Small intestine (tissue), 7 donors: ENCODE results near the gene AFF3. TPM values are rescaled to one million over a fixed set of nuclear protein-coding genes. Genes with fewer than 3 reads are reported as not detected.

Experiments
- DNase-seq, 2 donors: peaks; one replicate each; pipeline versions ENCODE4 v3.0.0 to v3.0.0-alpha.2; 2013
- FAIRE-seq: peaks from 2 replicates; lab custom pipeline; 2012; peaks lifted over from hg19 to GRCh38; lab: Jason Lieb, UNC
- H3K27ac ChIP-seq, 3 donors: one replicate each; pipeline ENCODE4 v1.5.1; 2013; ENCODE audit warnings: low read length in 2 of 3, mild to moderate bottlenecking in 2 of 3, control low read depth in 1 of 3, inconsistent platforms in 1 of 3, low read depth in 1 of 3, moderate library complexity in 1 of 3
- H3K27me3 ChIP-seq, 3 donors: one replicate each; pipeline ENCODE4 v1.6.1; 2013; ENCODE audit warnings: low read length in 3 of 3, inconsistent platforms in 1 of 3; ENCODE audit not compliant: control insufficient read depth in 3 of 3, insufficient read depth in 3 of 3
- H3K36me3 ChIP-seq, 3 donors: one replicate each; pipeline ENCODE4 v1.6.1; 2013; ENCODE audit warnings: low read length in 3 of 3, inconsistent platforms in 1 of 3, low read depth in 1 of 3, mild to moderate bottlenecking in 1 of 3, moderate library complexity in 1 of 3; ENCODE audit not compliant: control insufficient read depth in 3 of 3, insufficient read depth in 2 of 3
- H3K4me1 ChIP-seq, 3 donors: one replicate each; pipeline ENCODE4 v1.6.1; 2013; ENCODE audit warnings: low read length in 2 of 3, inconsistent platforms in 1 of 3, low read depth in 1 of 3, mild to moderate bottlenecking in 1 of 3, moderate library complexity in 1 of 3; ENCODE audit not compliant: control insufficient read depth in 3 of 3, insufficient read depth in 2 of 3
- H3K4me3 ChIP-seq, 3 donors: one replicate each; pipeline ENCODE4 v1.5.1; 2013; ENCODE audit warnings: low read length in 3 of 3, control low read depth in 1 of 3, inconsistent platforms in 1 of 3, low read depth in 1 of 3, mild to moderate bottlenecking in 1 of 3, moderate library complexity in 1 of 3
- H3K9me3 ChIP-seq, 2 donors: one replicate each; pipeline ENCODE4 v1.6.1; 2013; ENCODE audit warnings: low read depth in 1 of 2, low read length in 1 of 2; ENCODE audit not compliant: control insufficient read depth in 2 of 2, insufficient read depth in 1 of 2
- WGBS, 3 donors: extraction: QIAGEN DNeasy Blood & Tissue Kit; methylation state at CpG; one replicate each; pipeline ENCODE4 v1.1.7; 2013; 5-methylcytosine and 5-hydroxymethylcytosine counted together
- polyA plus RNA-seq, 4 donors: library from polyadenylated mRNA; stranded (reverse) in 3 of 4; unstranded in 1 of 4; fragments of 200-250 nt in 3 of 4; fragments of 120-200 nt in 1 of 4; gene quantifications; one replicate each; pipeline versions ENCODE4 v1.2.1 to v1.2.3, GENCODE V29; 2013
- donor health status: healthy with polysubstance abuse.
- donor health status: control.
- donor health status: control.
- donor health status: Bipolar disorder and iron deficiency.
- donor health status: healthy.

Gene AFF3
- polyA plus RNA-seq, 4 donors: 0.27 to 3.2 (median 0.92) TPM; not detected in 1

DNA sequence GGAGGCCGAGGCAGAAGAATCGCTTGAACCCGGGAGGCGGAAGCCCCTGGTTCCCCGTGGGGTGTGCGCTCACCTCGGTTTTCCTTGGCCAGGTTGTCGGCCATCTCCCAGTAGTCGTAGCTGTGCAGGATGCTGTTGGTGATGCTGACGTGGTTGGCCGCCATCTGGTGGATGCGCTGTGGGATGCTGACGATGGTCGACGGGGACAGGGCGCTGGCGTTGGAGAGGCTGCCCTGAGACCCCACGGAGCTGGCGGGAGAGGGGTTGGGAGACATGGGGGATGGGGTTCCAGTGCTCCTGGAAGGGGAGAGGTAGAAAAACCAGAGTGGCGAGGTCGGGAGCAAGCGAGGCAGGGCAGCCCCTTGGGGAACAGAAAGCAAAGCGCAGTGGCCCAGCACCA lies 588.2 kb downstream of the AFF3 start:
- Histone ChIP-seq H3K9me3 (no peaks in the 10 kb centered on the region), H3K4me3 (no peak overlapping the region), H3K4me1 (no peaks in the 10 kb centered on the region), H3K27me3 (peaks cover 0 to 6% (median 0%) of the 10 kb centered on the region in 3 donors), H3K27ac (no peak overlapping the region), H3K36me3 (peaks cover 0 to 3% (median 3%) of the 10 kb centered on the region in 3 donors)
- 47 to 66% (median 48%) methylated on average over 23 of the region's 23 CpGs for WGBS, 3 donors
- FAIRE-seq (no peak), DNase-seq (peak; percentile 9 to 21)

DNA sequence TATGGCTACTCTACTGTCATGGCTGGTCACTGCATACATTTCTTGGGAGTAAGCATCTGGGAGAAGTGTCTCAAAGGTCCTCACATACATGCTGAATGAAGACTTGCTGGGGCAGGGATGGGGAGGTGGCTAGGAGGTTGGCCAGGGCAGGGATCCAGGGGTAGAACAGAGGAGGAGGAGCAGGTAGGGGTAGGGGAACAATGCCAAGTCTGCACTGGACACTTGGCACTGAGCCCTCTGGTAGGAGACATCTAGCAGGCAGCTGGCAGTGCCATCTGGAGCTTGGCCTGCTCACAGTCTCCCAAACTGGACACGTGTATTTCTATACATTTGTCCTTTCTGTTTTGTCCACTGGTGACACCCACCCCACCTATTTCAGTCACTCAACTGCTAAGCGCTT lies 589.9 kb downstream of the AFF3 start:
- 63 to 86% (median 70%) methylated on average over 2 of the region's 2 CpGs for WGBS, 3 donors
- Histone ChIP-seq H3K4me1 (no peaks in the 10 kb centered on the region), H3K9me3 (no peaks in the 10 kb centered on the region), H3K27ac (no peak overlapping the region), H3K4me3 (no peak overlapping the region), H3K36me3 (peaks cover 0 to 3% (median 3%) of the 10 kb centered on the region in 3 donors), H3K27me3 (peaks cover 0 to 6% (median 0%) of the 10 kb centered on the region in 3 donors)
- DNase-seq (no peak), FAIRE-seq (no peak)

DNA sequence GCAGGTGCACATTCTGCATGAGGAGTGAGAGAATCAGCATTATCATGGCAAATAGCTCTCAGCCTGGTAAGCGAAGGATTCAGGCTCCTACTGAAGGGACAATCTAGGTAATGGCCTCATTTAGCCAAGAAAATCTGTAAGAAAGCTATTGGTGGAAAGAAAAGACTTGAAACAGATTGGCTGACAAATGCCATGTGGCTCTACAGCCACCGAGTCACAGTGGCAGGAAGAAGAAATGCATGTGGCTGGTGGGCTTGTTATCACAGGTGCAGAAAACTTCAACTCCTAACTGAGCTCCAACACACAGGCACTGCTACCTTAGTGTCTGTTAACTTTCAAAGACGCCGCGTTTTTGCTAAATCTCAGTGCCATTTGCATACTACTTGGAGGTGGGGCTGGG lies 592.0 kb downstream of the AFF3 start:
- Histone ChIP-seq H3K36me3 (peaks cover 0 to 3% (median 3%) of the 10 kb centered on the region in 3 donors), H3K9me3 (no peaks in the 10 kb centered on the region), H3K4me1 (no peaks in the 10 kb centered on the region), H3K4me3 (no peak overlapping the region), H3K27me3 (peaks cover 0 to 6% (median 0%) of the 10 kb centered on the region in 3 donors), H3K27ac (no peak overlapping the region)
- 77 to 80% (median 79%) methylated on average over 5 of the region's 5 CpGs for WGBS, 3 donors
- FAIRE-seq: no peak
- no peak for DNase-seq

DNA sequence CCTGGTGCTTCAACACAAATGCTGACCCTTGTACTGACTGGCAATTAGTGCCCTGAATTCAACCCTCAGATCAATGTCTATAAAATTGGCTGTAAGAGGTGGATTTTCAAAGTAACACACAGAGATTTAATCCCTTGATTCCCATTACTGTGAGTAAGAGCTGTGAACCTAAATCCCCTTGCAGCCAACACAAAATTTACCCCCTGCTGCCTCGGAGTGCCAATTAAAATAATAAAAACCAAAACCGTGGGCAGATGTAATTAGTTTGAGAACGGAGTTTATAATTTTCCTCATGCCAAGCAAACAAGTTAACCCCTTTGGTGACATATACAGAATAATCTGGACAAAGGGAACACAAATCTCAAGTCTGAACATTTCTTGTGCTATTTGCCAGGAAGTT lies 596.8 kb downstream of the AFF3 start:
- 28 to 66% (median 41%) methylated on average over 3 of the region's 3 CpGs for WGBS, 3 donors
- FAIRE-seq (no peak), DNase-seq (no peak)
- Histone ChIP-seq H3K27me3 (no peaks in the 10 kb centered on the region), H3K9me3 (no peaks in the 10 kb centered on the region), H3K36me3 (no peaks in the 10 kb centered on the region), H3K4me3 (no peak overlapping the region), H3K27ac (no peak overlapping the region), H3K4me1 (no peaks in the 10 kb centered on the region)

DNA sequence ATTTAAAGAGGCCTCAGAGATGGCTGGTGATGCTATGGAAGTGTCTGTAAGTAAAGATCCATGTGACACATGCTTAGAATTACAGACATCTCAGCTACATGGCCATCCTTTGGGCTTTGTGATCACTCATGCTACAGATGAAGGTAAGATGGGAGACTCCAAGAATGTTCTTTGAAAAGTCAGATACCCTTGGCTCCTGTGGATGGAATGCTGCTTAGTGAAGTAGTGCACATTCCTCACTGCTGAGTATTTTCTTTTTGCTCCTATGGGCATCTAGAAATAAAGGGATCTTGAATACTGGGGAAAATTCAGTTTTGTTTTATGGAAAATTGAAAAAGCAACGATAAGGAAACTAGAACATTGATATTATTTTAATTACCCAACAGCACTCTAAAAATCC lies 597.3 kb downstream of the AFF3 start:
- Histone ChIP-seq H3K27ac (no peak overlapping the region), H3K9me3 (no peaks in the 10 kb centered on the region), H3K27me3 (no peaks in the 10 kb centered on the region), H3K4me3 (no peak overlapping the region), H3K4me1 (no peaks in the 10 kb centered on the region), H3K36me3 (no peaks in the 10 kb centered on the region)
- 62 to 89% (median 74%) methylated on average over 1 of the region's 1 CpG for WGBS, 3 donors
- FAIRE-seq: no peak
- DNase-seq: no peak

DNA sequence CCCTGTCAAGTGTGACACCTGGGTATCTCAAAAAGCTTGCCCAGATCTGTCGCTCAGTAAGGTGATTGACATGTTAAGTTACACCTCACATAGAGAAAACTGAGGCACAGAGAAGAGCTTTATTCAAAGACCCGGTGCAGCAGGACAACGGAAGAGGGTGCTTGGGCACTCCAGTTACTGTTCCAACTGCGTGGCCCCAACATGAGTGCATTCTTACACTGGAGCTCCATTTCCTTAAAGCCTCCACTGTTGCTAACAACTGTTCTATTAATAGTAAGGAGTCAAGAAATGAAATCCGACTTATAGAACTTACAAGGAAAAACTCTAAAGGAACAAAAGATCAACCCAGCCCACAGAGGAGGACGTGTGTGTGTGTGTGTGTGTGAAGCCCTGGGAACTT lies 597.8 kb downstream of the AFF3 start:
- H3K27ac ChIP-seq: no peak overlapping the region
- H3K4me3 ChIP-seq: no peak overlapping the region
- H3K36me3 ChIP-seq: no peaks in the 10 kb centered on the region
- no peaks in the 10 kb centered on the region for H3K27me3 ChIP-seq
- no peaks in the 10 kb centered on the region for H3K9me3 ChIP-seq
- DNase-seq (no peak), FAIRE-seq (no peak)
- WGBS, 3 donors: 82 to 83% (median 83%) methylated on average over 6 of the region's 6 CpGs
- no peaks in the 10 kb centered on the region for H3K4me1 ChIP-seq

DNA sequence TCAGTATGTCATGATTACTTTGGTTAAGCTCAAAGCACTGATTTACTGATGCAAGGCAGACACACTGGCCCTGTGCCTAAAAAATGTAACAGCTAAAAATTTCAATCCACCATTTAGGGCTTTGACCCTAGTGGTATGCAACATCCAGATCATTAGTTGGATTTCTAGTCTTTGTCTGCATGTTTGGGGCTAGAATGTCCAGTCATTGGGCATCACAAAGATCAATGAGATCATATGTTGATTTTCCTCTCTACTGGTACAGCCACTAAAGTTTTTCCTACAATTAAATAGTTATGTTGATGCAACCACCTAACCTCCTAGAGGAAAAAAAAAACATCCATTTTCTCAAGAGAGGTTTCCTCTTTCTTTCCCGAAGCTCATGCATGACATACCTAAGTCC lies 599.1 kb downstream of the AFF3 start:
- 73 to 84% (median 76%) methylated on average over 1 of the region's 1 CpG for WGBS, 3 donors
- Histone ChIP-seq H3K4me1 (no peaks in the 10 kb centered on the region), H3K36me3 (no peaks in the 10 kb centered on the region), H3K27ac (no peak overlapping the region), H3K9me3 (no peaks in the 10 kb centered on the region), H3K4me3 (no peak overlapping the region), H3K27me3 (no peaks in the 10 kb centered on the region)
- FAIRE-seq (no peak), DNase-seq (no peak)

DNA sequence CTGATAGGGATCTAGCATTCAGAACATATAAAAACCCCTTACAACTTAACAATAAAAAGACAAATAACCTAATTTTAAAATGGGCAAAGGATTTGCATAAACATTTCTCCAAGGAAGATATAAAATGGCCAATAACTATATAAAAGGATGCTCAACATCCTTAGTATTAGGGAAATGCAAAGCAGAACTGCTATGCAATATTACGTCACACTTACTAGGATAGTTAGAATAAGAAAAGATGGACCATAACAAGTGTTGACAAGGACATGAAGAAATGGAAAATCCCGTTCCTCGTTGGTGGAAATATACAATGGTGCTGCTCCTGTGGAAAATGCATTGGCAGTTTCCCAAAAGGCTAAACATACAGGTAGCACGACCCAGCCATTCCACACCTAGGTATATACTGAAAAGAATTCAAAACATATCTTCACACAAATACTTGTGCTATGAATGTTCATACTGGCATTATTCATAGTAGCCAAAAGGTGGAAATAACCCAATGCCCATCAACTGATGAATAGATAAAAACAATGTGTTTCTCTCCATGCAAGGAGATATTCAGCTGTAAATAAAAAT lies 604.4 kb downstream of the AFF3 start:
- WGBS, 3 donors: 84 to 90% (median 88%) methylated on average over 4 of the region's 4 CpGs
- FAIRE-seq (no peak), DNase-seq (no peak)
- Histone ChIP-seq H3K4me1 (no peaks in the 10 kb centered on the region), H3K27ac (no peak overlapping the region), H3K4me3 (no peak overlapping the region), H3K36me3 (no peaks in the 10 kb centered on the region), H3K9me3 (no peaks in the 10 kb centered on the region), H3K27me3 (no peaks in the 10 kb centered on the region)

DNA sequence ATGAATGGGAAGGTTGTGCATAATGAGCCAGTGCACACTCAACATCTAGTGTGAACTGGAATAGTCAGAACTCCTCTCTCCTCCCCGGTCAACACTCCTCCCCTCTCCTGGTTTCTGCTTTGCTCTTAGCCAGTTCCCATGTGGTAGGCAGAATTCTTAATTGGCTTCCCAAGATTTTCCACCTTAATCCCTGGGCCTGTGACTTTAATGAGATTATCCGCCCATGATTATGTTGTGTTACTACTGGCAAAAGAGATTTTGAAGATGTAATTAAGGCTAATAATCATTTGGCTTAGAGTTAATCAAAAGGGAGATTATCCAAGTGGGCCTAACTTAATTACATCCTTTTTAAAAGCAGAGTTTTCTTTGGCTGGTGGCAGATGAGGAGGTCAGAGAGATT lies 618.3 kb downstream of the AFF3 start:
- DNase-seq (no peak), FAIRE-seq (no peak)
- no peak overlapping the region for H3K27ac ChIP-seq
- no peaks in the 10 kb centered on the region for H3K9me3 ChIP-seq
- no peaks in the 10 kb centered on the region for H3K36me3 ChIP-seq
- no peaks in the 10 kb centered on the region for H3K4me1 ChIP-seq
- no peak overlapping the region for H3K4me3 ChIP-seq
- no peaks in the 10 kb centered on the region for H3K27me3 ChIP-seq
- 92 to 97% (median 96%) methylated on average over 2 of the region's 2 CpGs for WGBS, 3 donors
